ENCODE measurements around the gene TUNAR. TPM values are rescaled to one million over a fixed set of nuclear protein-coding genes. Genes with fewer than 3 reads are reported as not detected.

TUNAR gene
- total RNA-seq, 1 experiment from 2014 or later = not detected

GRCh38 chr14:95872777-95873176 lies 3.9 kb upstream of the TUNAR start:
- DNase-seq (ENCODE audit: low spot score) = no peak

GRCh38 chr14:95875831-95876760 lies 536 bp upstream of the TUNAR start:
- DNase-seq (ENCODE audit: low spot score) = no peak

- DNase-seq (ENCODE audit: low spot score) = no peak
These were observed 1.0 kb downstream of the TUNAR start for GRCh38 chr14:95877633-95878032.

- DNase-seq (ENCODE audit: low spot score) = no peak
These were observed 7.7 kb downstream of the TUNAR start for GRCh38 chr14:95884377-95884776.

- DNase-seq (ENCODE audit: low spot score) = no peak
These were observed 8.6 kb downstream of the TUNAR start for GRCh38 chr14:95885278-95885677.

GRCh38 chr14:95885866-95886265 lies 9.2 kb downstream of the TUNAR start:
- no peak for DNase-seq (ENCODE audit: low spot score)

- no peak for DNase-seq (ENCODE audit: low spot score)
These were observed 9.9 kb downstream of the TUNAR start for GRCh38 chr14:95886366-95887056.

- DNase-seq (ENCODE audit: low spot score) = no peak
These were observed 10.7 kb downstream of the TUNAR start for GRCh38 chr14:95887351-95887750.

- no peak for DNase-seq (ENCODE audit: low spot score)
These were observed 12.8 kb downstream of the TUNAR start for GRCh38 chr14:95889236-95889979.

GRCh38 chr14:95891742-95892141 lies 15.1 kb downstream of the TUNAR start:
- DNase-seq (ENCODE audit: low spot score) = no peak

GRCh38 chr14:95892142-95892541 lies 15.5 kb downstream of the TUNAR start:
- no peak for DNase-seq (ENCODE audit: low spot score)

- DNase-seq (ENCODE audit: low spot score) = peak; percentile 47
These were observed 19.1 kb downstream of the TUNAR start for GRCh38 chr14:95895720-95896119.

GRCh38 chr14:95896498-95897135 lies 20.0 kb downstream of the TUNAR start:
- no peak for DNase-seq (ENCODE audit: low spot score)

- no peak for DNase-seq (ENCODE audit: low spot score)
These were observed 20.6 kb downstream of the TUNAR start for GRCh38 chr14:95897280-95897679.

- no peak for DNase-seq (ENCODE audit: low spot score)
These were observed 24.4 kb downstream of the TUNAR start for GRCh38 chr14:95901054-95901453.

- no peak for DNase-seq (ENCODE audit: low spot score)
These were observed 25.7 kb downstream of the TUNAR start for GRCh38 chr14:95902273-95902826.

- no peak for DNase-seq (ENCODE audit: low spot score)
These were observed 26.5 kb downstream of the TUNAR start for GRCh38 chr14:95903165-95903564.

- DNase-seq (ENCODE audit: low spot score) = no peak
These were observed 27.0 kb downstream of the TUNAR start for GRCh38 chr14:95903616-95904107.

GRCh38 chr14:95906591-95906990 lies 30.0 kb downstream of the TUNAR start:
- DNase-seq (ENCODE audit: low spot score) = no peak

- no peak for DNase-seq (ENCODE audit: low spot score)
These were observed 34.0 kb downstream of the TUNAR start for GRCh38 chr14:95910628-95911027.

GRCh38 chr14:95911456-95911855 lies 34.8 kb downstream of the TUNAR start:
- DNase-seq (ENCODE audit: low spot score) = no peak
